Stimulated activated CD8-positive, alpha-beta memory T cell treated with anti-CD3 and anti-CD28 coated beads, Interleukin-15, amount 100 ng/mL, for 24 hours (primary cell): ENCODE data around the gene HGFAC.

Experiments used
- DNase-seq: peaks from one replicate; pipeline ENCODE4 v3.0.0-alpha.2; 2020; ENCODE audit warnings: low read depth

The HGFAC gene

GRCh38 chr4:3426465-3427133 lies 15.2 kb upstream of the HGFAC start:
- no peak for DNase-seq

DNA sequence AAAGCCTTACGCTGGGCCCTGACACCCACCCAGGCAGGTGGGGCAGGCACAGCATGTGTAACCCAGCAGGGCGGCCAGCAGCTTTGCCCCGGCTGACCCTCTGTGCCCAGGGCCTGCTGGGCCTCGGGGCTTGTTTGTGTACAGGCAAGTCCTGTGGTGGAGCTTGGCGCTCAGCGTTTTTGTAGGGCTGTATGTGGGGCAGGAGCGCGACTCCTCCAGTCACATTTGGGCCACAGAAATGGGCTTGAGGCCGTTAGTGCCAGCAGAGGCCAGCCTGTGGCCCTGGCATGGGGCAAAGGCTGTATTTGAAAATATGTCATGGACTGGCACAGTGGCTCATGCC lies 14.7 kb upstream of the HGFAC start:
- no peak for DNase-seq

- no peak for DNase-seq
These were observed 13.9 kb upstream of the HGFAC start for GRCh38 chr4:3427706-3428446.

DNA sequence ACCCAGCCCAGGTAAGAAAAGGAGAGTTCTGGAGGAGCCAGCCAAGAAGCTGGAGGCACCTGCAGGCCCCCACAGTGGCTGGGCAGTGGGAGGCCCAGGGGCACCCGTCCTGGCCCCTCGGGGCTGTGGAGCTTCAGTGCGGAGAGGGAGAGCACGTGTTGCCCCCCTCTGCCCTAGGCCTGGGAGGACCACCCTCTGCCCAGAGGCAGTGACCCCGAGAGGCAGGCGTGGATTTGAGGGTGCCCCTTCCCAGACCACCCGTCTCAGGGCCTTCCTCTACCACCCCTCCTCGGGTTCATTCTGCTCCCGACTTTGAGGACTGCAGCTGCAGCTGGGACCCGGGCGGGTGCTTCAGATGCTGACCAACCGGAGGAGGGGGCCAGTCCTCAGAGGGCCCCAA lies 12.1 kb upstream of the HGFAC start:
- DNase-seq = no peak

DNA sequence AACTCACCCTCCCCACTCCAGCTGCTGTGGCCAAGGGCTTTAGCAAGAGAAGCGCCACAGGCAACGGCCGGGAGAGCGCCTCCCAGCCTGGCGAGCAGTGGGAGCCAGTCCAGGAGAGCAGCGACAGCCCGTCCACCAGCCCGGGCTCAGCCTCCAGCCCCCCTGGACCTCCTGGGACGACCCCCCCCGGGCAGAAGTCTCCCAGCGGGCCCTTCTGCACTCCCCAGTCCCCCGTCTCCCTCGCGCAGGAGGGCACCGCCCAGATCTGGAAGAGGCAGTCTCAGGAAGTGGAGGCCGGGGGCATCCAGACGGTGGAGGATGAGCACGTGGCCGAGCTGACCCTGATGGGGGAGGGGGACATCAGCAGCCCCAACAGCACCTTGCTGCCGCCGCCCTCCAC lies 11.2 kb upstream of the HGFAC start:
- no peak for DNase-seq

DNA sequence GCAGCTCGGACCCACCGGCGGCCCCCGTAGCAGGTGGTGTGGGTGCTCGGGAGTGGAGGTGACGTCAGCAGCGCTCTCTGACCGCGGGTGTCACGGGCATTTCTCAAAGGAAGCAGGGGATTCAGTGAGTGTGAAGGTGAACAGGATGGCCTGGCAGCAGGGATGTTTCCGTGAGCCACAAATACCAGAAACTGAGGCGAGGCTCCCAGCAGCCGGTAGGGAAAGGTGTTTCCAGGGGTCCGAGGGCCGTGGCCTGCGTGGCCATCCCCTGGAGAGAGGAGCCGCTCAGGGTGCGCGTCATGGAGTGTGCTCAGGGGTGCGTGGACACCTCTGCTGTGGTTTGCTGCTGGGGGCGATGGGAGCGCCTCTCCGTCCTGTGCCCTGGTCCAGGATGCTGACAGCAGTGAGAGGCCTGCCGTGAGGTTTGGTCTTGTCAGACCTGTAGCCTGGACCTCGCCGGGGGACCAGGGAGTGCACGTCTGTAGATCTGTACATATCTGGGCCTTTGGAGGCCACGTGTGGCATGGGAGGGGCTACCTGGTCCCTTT lies 10.2 kb upstream of the HGFAC start:
- DNase-seq = no peak

DNA sequence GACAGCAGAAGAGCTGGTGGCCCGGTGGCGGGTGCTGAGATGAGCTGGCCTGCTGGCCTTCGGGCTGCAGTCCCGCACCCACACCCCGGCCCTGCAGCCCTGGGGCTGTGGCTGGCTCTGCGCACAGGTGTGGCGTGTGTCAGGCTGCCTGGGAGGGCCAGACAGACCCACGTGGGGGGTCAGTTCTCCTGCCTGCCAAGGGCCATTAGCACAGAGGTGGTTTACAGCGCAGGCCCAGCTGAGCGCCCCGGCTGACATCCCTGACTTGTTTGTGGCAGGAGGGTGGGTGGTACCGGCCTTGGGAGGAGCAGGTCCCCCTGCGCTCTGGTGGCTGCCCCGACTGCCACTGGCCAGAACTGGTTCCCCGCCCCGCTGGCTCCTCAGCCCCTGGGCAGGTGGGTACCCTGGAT lies 9.4 kb upstream of the HGFAC start:
- no peak for DNase-seq

GRCh38 chr4:3433138-3433869 lies 8.5 kb upstream of the HGFAC start:
- DNase-seq = no peak

DNA sequence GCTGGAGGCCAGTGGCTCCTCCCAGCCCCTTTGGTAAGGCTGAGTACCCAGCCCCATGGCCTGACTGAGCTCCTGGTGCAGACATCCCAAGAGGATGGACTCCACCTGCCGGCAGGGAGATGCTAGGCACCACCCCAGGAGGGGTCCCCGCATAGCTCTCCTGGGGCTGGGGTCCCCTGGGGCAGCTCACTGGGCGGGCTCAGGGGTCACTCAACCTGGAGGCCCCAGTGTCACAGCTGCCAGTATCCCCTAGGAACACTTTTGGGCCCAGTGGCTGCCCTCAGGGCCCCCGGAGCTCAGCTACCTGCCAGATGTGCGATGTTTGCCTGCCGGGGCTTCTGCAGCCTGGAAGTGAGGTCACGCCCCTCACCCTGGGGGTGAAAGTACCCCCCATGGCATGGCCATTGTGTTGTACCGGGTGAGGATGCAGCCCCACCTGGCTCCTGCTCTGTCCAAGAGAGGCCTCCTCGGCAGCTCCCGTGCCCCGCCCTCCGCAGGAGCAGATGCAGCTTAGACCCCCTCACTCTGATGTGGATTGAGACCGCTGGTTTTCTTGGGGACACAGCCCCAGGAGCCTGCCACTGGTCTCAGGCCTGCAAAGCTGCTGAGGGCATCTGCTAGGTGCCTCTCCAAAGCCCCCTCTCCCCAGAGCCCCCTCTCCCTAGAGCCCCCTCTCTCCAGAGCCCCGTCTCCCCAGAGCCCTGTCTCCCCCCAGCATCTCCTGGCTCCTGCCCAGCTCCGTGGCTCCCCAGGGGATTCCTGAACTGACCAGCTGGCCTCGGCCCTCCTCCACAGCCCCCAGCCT lies 6.7 kb upstream of the HGFAC start:
- no peak for DNase-seq

DNA sequence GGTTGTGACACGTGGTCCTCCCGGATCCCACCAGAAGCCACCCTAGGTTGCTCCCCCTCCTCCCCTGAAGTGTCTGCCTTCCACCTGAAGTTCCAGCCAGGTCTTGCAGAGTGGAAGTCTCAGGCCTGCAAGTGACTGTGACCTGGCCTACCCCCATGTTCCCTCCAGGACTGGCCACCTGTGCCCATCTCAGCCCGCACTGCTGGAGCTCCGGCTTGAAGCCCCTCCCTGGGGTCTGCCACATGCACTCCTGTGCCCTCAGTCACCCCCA lies 6.1 kb upstream of the HGFAC start:
- DNase-seq = no peak

- no peak for DNase-seq
These were observed 5.5 kb upstream of the HGFAC start for GRCh38 chr4:3436048-3436797.

DNA sequence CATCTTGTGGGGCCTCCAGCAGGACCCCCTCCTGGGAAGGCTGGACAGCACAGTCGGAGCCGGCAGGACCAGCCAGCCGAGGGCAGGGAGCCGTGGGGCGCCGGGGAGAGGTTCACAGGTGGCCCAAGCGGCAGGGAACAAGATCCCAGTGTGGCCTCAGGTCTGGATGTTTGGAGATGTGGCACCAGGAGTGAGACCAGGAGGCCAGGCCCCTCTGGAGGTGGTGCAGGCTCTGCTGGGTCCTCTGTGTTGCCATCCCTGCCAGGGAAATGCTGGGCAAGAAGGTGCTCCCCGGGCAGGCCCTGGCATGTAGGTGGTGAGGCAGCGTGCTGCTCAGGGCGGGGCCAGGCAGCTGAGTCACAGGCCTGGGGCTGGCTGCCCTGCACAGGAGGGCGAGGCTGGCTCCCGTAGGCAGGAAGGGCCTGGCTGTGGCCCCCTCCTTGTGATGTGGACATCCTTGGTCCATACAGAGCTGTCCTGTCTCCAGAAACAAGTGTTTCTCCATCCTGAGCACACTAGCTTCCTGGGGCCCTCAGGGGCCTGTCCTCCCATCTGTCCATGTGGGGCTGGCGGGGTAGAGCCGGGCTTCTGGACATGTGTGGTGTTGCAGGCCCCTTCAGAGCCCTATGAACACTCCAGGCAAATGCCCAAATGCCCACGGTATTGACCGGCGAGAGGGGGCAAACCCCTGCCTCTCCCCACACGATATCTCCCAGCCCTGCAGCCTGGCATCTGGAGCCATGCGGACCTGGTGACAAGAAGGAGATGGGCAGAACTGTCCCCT lies 4.8 kb upstream of the HGFAC start:
- DNase-seq = no peak

DNA sequence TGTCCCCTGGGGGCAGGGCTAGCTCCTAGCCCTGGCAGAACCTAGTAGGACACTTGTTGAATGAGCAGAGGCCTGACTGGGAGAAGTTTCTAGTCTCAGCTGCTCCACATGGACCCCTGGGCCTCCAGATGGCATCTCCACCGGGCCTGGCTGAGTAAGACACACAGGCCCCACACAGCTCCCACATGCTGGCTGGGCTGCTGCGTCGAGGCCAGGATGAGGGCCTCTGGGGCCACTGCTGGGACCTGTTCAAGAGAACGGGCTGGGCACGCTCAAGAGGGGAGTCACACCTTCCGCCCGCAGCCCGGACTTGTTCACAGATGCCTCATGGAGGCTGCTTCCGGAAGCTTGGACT lies 4.2 kb upstream of the HGFAC start:
- no peak for DNase-seq

DNA sequence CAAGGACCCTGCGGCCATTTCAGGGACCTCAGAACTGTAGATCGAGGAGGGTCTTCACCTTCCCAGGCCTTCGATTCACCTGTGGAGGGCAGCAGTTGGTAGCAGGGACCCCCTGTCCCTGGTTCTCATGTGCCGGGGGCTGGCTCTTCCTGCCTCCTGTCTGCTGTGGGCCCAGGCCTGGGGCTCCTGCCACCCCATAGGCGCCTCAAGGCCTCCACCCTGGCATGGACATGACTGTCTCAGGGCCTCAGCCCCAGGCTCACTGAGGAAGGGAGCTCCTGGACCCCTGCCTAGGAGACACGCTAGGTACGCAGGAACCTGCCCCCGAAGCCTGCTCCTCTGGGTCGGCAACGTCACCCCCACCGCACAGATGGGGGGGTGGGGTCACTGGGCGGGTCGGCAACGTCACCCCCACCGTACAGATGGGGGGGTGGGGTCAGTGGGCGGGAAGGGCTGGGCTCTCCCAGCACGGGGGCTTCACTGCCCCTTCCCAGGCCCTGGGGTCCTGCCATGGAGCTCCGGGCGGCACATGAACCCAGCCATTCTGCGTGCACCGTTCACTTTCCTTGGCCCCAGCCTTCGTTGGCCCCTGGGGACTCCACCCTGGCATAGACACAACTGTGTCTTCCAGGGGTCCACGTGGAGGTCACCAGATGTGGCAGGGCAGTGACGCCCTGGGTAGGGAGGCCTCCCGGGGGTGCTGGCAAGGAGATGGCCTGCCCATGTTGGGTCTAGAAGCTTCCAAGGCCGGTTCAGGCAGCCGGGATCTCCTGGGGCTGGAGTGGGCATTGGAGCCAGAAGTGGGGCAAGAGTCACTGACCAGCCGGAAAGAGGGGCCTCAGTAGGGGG lies 3.5 kb upstream of the HGFAC start:
- no peak for DNase-seq

GRCh38 chr4:3438847-3439180 lies 3.0 kb upstream of the HGFAC start:
- no peak for DNase-seq

GRCh38 chr4:3439391-3439790 lies 2.4 kb upstream of the HGFAC start:
- DNase-seq = no peak

DNA sequence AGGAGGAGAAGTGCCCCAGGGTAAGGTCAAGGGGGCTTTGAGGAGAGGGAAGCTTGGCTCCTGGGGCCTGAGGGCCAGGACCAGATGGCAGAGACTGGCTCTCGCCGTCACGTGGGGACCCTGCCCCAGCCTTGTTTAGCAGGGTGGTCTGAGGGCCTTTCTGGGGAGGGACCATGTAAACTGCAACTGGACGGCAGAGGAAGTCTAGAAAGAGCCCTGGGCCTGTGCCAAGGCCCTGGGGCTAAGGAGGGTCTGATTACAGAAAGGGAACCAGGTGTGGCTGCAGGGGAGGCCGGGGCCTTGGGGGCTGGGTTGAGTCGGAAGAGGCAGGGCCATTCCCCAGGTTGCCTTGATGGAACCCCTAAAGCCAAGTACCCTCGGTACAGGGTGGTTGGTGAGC lies 1.8 kb upstream of the HGFAC start:
- no peak for DNase-seq

DNA sequence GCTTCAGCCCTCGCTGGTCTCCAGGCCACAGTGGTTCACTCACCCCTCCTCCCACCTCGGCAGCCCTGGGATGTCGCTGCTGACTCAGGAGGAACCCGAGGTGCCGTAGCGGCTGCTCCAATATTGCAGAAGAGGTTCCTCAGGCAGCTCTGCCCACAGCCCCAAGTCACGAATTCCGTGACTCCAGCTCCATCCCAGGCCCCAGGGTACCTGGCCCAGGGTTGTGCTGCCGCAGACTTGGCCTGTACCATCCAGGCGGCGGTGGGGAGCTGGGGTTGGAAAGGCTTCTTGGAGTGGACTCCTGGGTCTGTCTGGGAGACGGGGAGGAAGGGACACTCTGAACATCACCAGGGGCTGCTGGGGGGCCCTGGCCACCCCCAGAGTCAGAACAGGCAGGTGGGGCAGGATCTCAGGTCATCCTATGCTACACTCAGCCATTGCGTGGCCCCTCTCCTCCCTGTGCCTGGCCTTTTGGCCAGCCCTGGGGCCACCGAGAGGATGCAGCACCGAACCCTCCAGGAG lies 728 bp upstream of the HGFAC start:
- DNase-seq = no peak

DNA sequence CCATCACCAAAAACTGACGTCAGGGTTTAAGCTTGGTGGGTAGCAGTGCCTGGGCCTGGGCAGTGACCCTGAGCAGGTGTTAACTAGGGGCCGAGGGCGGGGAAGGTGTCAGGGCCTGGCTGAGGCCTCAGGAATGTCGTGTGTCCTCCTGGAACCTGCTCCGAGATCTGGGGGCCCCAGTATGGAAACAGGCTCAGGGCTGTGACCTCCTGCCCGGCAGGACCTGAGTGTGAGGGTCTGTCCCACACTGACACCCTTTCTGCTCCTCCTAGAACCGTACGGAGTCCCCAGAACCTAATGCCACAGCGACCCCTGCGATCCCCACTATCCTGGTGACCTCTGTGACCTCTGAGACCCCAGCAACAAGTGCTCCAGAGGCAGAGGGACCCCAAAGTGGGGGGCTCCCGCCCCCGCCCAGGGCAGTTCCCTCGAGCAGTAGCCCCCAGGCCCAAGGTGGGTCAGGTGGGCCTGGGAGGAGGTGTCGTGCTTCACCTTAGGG lies 741 bp downstream of the HGFAC start:
- DNase-seq = no peak
